Trophoblast cell (in vitro differentiated cells and primary cell): ENCODE measurements around the gene SNAPC5.
A peak's percentile ranks its signal among the peaks of the same experiment; 100 is the strongest.
"Not testable (repeated sequence)": the region's sequence is repeated elsewhere in the genome, so short reads cannot be mapped to it uniquely, and the experiment has no call there.

Source experiments
- DNase-seq, 2 donors: peaks; one replicate each; pipeline ENCODE4 v3.0.0-alpha.2; 2016
- H2AFZ ChIP-seq: 2 replicates; pipeline ENCODE4 v1.6.1; 2013; ENCODE audit warnings: low read length, moderate library complexity, mild to moderate bottlenecking; ENCODE audit not compliant: insufficient read depth, poor library complexity
- H2AK5ac ChIP-seq: 2 replicates; pipeline ENCODE4 v1.6.1; 2013; ENCODE audit warnings: mild to moderate bottlenecking, low read length
- H2BK120ac ChIP-seq: 2 replicates; pipeline ENCODE4 v1.6.1; 2013; ENCODE audit warnings: low read length, mild to moderate bottlenecking, moderate library complexity; ENCODE audit not compliant: insufficient read depth, poor library complexity
- H2BK12ac ChIP-seq: 2 replicates; pipeline ENCODE4 v1.6.1; 2013; ENCODE audit warnings: mild to moderate bottlenecking, low read length, moderate library complexity
- H2BK5ac ChIP-seq: 2 replicates; pipeline ENCODE4 v1.6.1; 2013; ENCODE audit warnings: low read length, low read depth, moderate library complexity, mild to moderate bottlenecking; ENCODE audit not compliant: poor library complexity
- H3K14ac ChIP-seq: 2 replicates; pipeline ENCODE4 v1.6.1; 2013; ENCODE audit warnings: mild to moderate bottlenecking, low read length
- H3K18ac ChIP-seq: 2 replicates; pipeline ENCODE4 v1.6.1; 2013; ENCODE audit warnings: mild to moderate bottlenecking, low read length
- H3K23ac ChIP-seq: 2 replicates; pipeline ENCODE4 v1.6.1; 2013; ENCODE audit warnings: low read length
- H3K27ac ChIP-seq: 2 replicates; pipeline ENCODE4 v1.5.1; 2013; ENCODE audit warnings: low read depth, mild to moderate bottlenecking, inconsistent platforms, low read length, moderate library complexity
- H3K27me3 ChIP-seq: 2 replicates; pipeline ENCODE4 v1.6.1; 2013; ENCODE audit warnings: inconsistent platforms, mild to moderate bottlenecking, low read length, moderate library complexity; ENCODE audit not compliant: insufficient read depth
- H3K36me3 ChIP-seq, 2 experiments: 1 replicate in 1 of 2; 2 replicates in 1 of 2; pipeline ENCODE4 v1.6.1; 2013; ENCODE audit warnings: low read length in 2 of 2, mild to moderate bottlenecking in 2 of 2, moderate library complexity in 1 of 2; ENCODE audit not compliant: insufficient read depth in 2 of 2, control insufficient read depth in 1 of 2
- H3K4ac ChIP-seq: 2 replicates; pipeline ENCODE4 v1.6.1; 2013; ENCODE audit warnings: low read depth, mild to moderate bottlenecking, low read length, moderate library complexity
- H3K4me1 ChIP-seq, 2 experiments: 1 replicate in 1 of 2; 2 replicates in 1 of 2; pipeline ENCODE4 v1.6.1; 2013; ENCODE audit warnings: low read length in 2 of 2, mild to moderate bottlenecking in 2 of 2, moderate library complexity in 1 of 2; ENCODE audit not compliant: insufficient read depth in 2 of 2, control insufficient read depth in 1 of 2
- H3K4me2 ChIP-seq: 2 replicates; pipeline ENCODE4 v1.6.1; 2013; ENCODE audit warnings: inconsistent platforms, mild to moderate bottlenecking, low read length, moderate library complexity
- H3K4me3 ChIP-seq: 2 replicates; pipeline ENCODE4 v1.5.1; 2013; ENCODE audit warnings: mild to moderate bottlenecking, low read depth, low read length, inconsistent platforms
- H3K79me1 ChIP-seq: one replicate; pipeline ENCODE4 v1.6.1; 2013; ENCODE audit warnings: low read length
- H3K79me2 ChIP-seq: 2 replicates; pipeline ENCODE4 v1.6.1; 2013; ENCODE audit warnings: low read length, mild to moderate bottlenecking; ENCODE audit not compliant: control insufficient read depth, insufficient read depth, poor library complexity
- H3K9ac ChIP-seq: 2 replicates; pipeline ENCODE4 v1.6.1; 2013; ENCODE audit warnings: mild to moderate bottlenecking, low read length
- H3K9me3 ChIP-seq: 2 replicates; pipeline ENCODE4 v1.6.1; 2013; ENCODE audit warnings: low read depth, mild to moderate bottlenecking, control low read depth, inconsistent platforms, low read length; ENCODE audit not compliant: insufficient read depth
- H4K12ac ChIP-seq: 2 replicates; pipeline ENCODE4 v1.6.1; 2013; ENCODE audit warnings: low read depth, mild to moderate bottlenecking, low read length, moderate library complexity
- H4K8ac ChIP-seq: 2 replicates; pipeline ENCODE4 v1.6.1; 2013; ENCODE audit warnings: low read depth, mild to moderate bottlenecking, low read length, moderate library complexity
- H4K91ac ChIP-seq: one replicate; pipeline ENCODE4 v1.6.1; 2013; ENCODE audit warnings: low read depth, mild to moderate bottlenecking, low read length, moderate library complexity
- WGBS: extraction: QIAGEN DNeasy Blood & Tissue Kit; methylation state at CpG from one replicate; pipeline ENCODE4 v1.1.7; 2013; ENCODE audit warnings: missing lambda C conversion rate; ENCODE audit not compliant: insufficient read length, insufficient coverage; ENCODE audit errors: extremely low coverage; 5-methylcytosine and 5-hydroxymethylcytosine counted together

The SNAPC5 gene

GRCh38 chr15:66503780-66504562, 6.4 kb upstream of the SNAPC5 start:
- H2AFZ ChIP-seq: peak overlapping the region; percentile 47
- peaks cover 9% of the 10 kb centered on the region for H3K79me1 ChIP-seq
- peak overlapping the region; percentile 34 for H3K18ac ChIP-seq
- H4K8ac ChIP-seq: peak overlapping the region; percentile 79
- H3K14ac ChIP-seq: peak overlapping the region; percentile 50
- no peak overlapping the region for H2BK120ac ChIP-seq
- H3K4me3 ChIP-seq: peak overlapping the region; percentile 97
- peak overlapping the region; percentile 100 for H3K9ac ChIP-seq
- no CpG with 5 or more reads among the region's 12 CpGs for WGBS
- H3K27me3 ChIP-seq: no peaks in the 10 kb centered on the region
- no peaks in the 10 kb centered on the region for H3K9me3 ChIP-seq
- H3K4me2 ChIP-seq: peak overlapping the region; percentile 92
- H2AK5ac ChIP-seq: peak overlapping the region; percentile 90
- no peak for DNase-seq
- peak overlapping the region; percentile 24 for H4K12ac ChIP-seq
- H2BK12ac ChIP-seq: no peak overlapping the region
- H3K79me2 ChIP-seq: peaks cover 15% of the 10 kb centered on the region
- peak overlapping the region; percentile 11 for H2BK5ac ChIP-seq
- H3K4ac ChIP-seq: peak overlapping the region; percentile 90
- H4K91ac ChIP-seq: peak overlapping the region; percentile 49
- H3K23ac ChIP-seq: peak overlapping the region; percentile 80
- H3K4me1 ChIP-seq: peaks cover 0 to 3% of the 10 kb centered on the region in 2 experiments
- peak overlapping the region; percentile 90 for H3K27ac ChIP-seq
- peaks cover 18 to 31% of the 10 kb centered on the region in 2 experiments for H3K36me3 ChIP-seq

- not testable (repeated sequence) for H2BK5ac ChIP-seq, H3K18ac ChIP-seq, H3K9me3 ChIP-seq, H4K91ac ChIP-seq, H2AK5ac ChIP-seq, H4K8ac ChIP-seq, H3K27ac ChIP-seq, H3K4me1 ChIP-seq, H3K9ac ChIP-seq, H3K27me3 ChIP-seq, H3K14ac ChIP-seq, H2BK120ac ChIP-seq, H3K79me1 ChIP-seq, H2AFZ ChIP-seq, H4K12ac ChIP-seq, H2BK12ac ChIP-seq, H3K4me3 ChIP-seq, H3K23ac ChIP-seq
- WGBS: no CpG with 5 or more reads among the region's 13 CpGs
- Histone ChIP-seq H3K4ac (peak overlapping the region; percentile 26), H3K79me2 (peaks cover 15% of the 10 kb centered on the region), H3K36me3 (peaks cover 21 to 37% of the 10 kb centered on the region in 2 experiments), H3K4me2 (peak overlapping the region; percentile 92)
- peak in 1 of 2 donors; percentile 39 for DNase-seq
Observed at GRCh38 chr15:66503041-66503648, 5.6 kb upstream of the SNAPC5 start.

- Histone ChIP-seq H3K36me3 (peaks cover 19 to 39% of the 10 kb centered on the region in 2 experiments), H3K4me3 (no peak overlapping the region), H3K79me2 (peaks cover 15% of the 10 kb centered on the region), H3K18ac (no peak overlapping the region), H3K79me1 (peaks cover 10% of the 10 kb centered on the region), H2AFZ (no peak overlapping the region), H3K27ac (no peak overlapping the region), H3K4ac (peak overlapping the region; percentile 26), H3K14ac (no peak overlapping the region), H4K12ac (no peak overlapping the region), H3K9me3 (no peaks in the 10 kb centered on the region), H2BK5ac (no peak overlapping the region), H4K8ac (no peak overlapping the region), H2AK5ac (no peak overlapping the region), H2BK120ac (no peak overlapping the region), H2BK12ac (no peak overlapping the region), H3K27me3 (no peaks in the 10 kb centered on the region), H3K4me2 (peak overlapping the region; percentile 92), H4K91ac (no peak overlapping the region), H3K23ac (no peak overlapping the region), H3K9ac (no peak overlapping the region), H3K4me1 (peaks cover 0 to 3% of the 10 kb centered on the region in 2 experiments)
- no CpG with 5 or more reads among the region's 10 CpGs for WGBS
- no peak for DNase-seq
Observed at GRCh38 chr15:66502491-66502890, 4.9 kb upstream of the SNAPC5 start.

GRCh38 chr15:66500346-66500745, 2.8 kb upstream of the SNAPC5 start:
- peaks cover 14% of the 10 kb centered on the region for H3K79me1 ChIP-seq
- not testable (repeated sequence) for H4K8ac ChIP-seq, H4K12ac ChIP-seq, H2BK120ac ChIP-seq, H3K4ac ChIP-seq, H3K9me3 ChIP-seq, H2BK12ac ChIP-seq, H3K27ac ChIP-seq, H3K9ac ChIP-seq, H3K27me3 ChIP-seq, H3K4me2 ChIP-seq, H3K23ac ChIP-seq, H3K4me3 ChIP-seq, H3K4me1 ChIP-seq, H2BK5ac ChIP-seq, H3K14ac ChIP-seq, DNase-seq, H4K91ac ChIP-seq, H2AFZ ChIP-seq, H3K18ac ChIP-seq, H2AK5ac ChIP-seq
- no CpG with 5 or more reads among the region's 7 CpGs for WGBS
- peaks cover 15% of the 10 kb centered on the region for H3K79me2 ChIP-seq
- peaks cover 19 to 41% of the 10 kb centered on the region in 2 experiments for H3K36me3 ChIP-seq
